NCI-H2196 treated with DMSO at 0.1 percent for 48 hours (cell line): ENCODE measurements around the gene ZBTB43.
A peak's percentile ranks its signal among the peaks of the same experiment; 100 is the strongest.
"Not testable (repeated sequence)": the region's sequence is repeated elsewhere in the genome, so short reads cannot be mapped to it uniquely, and the experiment has no call there.

Experiments
- DNase-seq: peaks from one replicate; lab custom pipeline; 2025; ENCODE audit not compliant: unreplicated experiment; lab: John Stamatoyannopoulos, UW

The ZBTB43 gene

GRCh38 chr9:126804696-126805553 lies at the start of gene ZBTB43:
Gene ZBTB43, plus strand, starts transcription at chr9:126805040. Its CDS starts 27,470 bp downstream, at chr9:126832510.
- DNase-seq = peak; percentile 84

- no peak for DNase-seq
Observed at GRCh38 chr9:126755317-126755875, 49.4 kb upstream of the ZBTB43 start.

GRCh38 chr9:126756238-126756637 lies 48.6 kb upstream of the ZBTB43 start:
- DNase-seq = no peak

- DNase-seq = no peak
Observed at GRCh38 chr9:126756876-126757415, 47.9 kb upstream of the ZBTB43 start.

- DNase-seq = no peak
Observed at GRCh38 chr9:126758916-126759585, 45.8 kb upstream of the ZBTB43 start.

- no peak for DNase-seq
Observed at GRCh38 chr9:126761274-126761673, 43.6 kb upstream of the ZBTB43 start.

GRCh38 chr9:126763130-126763764 lies 41.6 kb upstream of the ZBTB43 start:
- DNase-seq = no peak

GRCh38 chr9:126773004-126773607 lies 31.7 kb upstream of the ZBTB43 start:
- DNase-seq = no peak

- DNase-seq = no peak
Observed at GRCh38 chr9:126775926-126776325, 28.9 kb upstream of the ZBTB43 start.

GRCh38 chr9:126777733-126778132 lies 27.1 kb upstream of the ZBTB43 start:
- no peak for DNase-seq

GRCh38 chr9:126778141-126778540 lies 26.7 kb upstream of the ZBTB43 start:
- no peak for DNase-seq

- not testable (repeated sequence) for DNase-seq
Observed at GRCh38 chr9:126778696-126779095, 26.1 kb upstream of the ZBTB43 start.

- peak; percentile 71 for DNase-seq
Observed at GRCh38 chr9:126781186-126782052, 23.4 kb upstream of the ZBTB43 start.

- no peak for DNase-seq
Observed at GRCh38 chr9:126782053-126782388, 22.8 kb upstream of the ZBTB43 start.

- DNase-seq = no peak
Observed at GRCh38 chr9:126783949-126784348, 20.9 kb upstream of the ZBTB43 start.

- DNase-seq = no peak
Observed at GRCh38 chr9:126784401-126784800, 20.4 kb upstream of the ZBTB43 start.

GRCh38 chr9:126784841-126785240 lies 20.0 kb upstream of the ZBTB43 start:
- not testable (repeated sequence) for DNase-seq

GRCh38 chr9:126788046-126788445 lies 16.8 kb upstream of the ZBTB43 start:
- DNase-seq = no peak

- DNase-seq = no peak
Observed at GRCh38 chr9:126788634-126789349, 16.0 kb upstream of the ZBTB43 start.
